ENCODE data around the gene SIRPD.
A peak's percentile ranks its signal among the peaks of the same experiment; 100 is the strongest.
"Not testable (repeated sequence)": the region's sequence is repeated elsewhere in the genome, so short reads cannot be mapped to it uniquely, and the experiment has no call there.

The SIRPD gene

DNA sequence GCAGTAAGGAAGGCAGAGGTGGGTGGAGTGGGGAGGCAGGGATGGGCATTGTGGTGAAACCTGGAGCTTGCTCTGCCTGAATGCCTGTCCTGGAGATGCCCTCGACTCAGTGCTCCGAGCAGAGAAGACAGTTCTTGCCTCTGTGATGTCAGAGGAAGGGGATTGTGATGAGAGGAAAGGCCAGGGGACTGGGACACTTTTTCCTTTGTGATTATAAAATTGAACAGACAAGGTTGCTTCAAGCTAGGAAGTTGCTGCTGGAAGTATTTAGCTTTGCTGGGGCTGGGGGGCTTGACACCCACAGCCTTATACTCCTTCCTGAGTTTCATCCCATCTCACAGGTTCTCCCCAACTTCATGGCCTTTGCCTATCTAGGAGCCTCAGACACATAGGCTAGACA is at the start of gene SIRPD:
Gene SIRPD (minus strand): TSS at position 101 of the 400 bp plus-strand sequence. CDS start 52 bp downstream, at position 49.
- DNase-seq (ENCODE audit: low spot score), result no peak

DNA sequence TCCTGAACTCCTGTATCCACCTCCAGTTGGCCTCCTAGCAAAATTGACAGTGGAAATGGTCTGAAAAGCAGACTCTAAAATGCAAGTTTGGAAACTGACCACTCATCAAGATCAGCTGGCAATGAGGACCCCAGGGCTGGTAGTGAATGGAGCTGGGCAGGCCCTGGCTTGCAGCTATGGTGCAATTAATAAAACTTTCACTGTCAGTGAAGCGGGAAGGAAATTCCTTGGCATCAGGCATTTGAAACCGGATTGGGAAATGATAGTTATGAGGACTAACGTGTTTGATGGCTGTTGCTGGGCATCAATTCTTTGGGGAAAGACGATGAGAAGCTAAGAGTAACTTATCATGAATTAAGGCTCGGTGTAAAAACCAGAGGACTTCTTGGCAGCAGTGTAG is 43.2 kb upstream of the SIRPD start:
- DNase-seq (ENCODE audit: low spot score), result no peak

DNA sequence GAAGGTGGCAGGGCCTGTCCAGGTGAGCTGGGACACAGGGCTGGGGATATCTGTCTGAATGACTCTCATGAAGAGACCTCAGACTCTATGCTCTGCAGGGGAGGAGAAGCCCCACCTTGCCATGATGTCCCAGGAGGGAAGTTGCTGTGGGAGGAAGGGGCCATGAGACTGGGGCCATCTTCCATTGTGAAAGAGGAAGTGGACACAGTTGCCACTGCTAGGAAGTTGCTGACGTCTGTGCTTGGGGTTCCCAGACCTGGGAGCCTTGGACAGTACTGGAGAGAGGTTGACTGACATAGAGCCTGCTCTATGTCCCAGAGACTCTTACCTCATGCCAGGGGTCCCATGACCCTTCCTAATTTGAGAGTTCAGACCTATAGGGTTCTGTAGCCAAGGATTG is 37.8 kb upstream of the SIRPD start:
- DNase-seq (ENCODE audit: low spot score), result no peak

DNA sequence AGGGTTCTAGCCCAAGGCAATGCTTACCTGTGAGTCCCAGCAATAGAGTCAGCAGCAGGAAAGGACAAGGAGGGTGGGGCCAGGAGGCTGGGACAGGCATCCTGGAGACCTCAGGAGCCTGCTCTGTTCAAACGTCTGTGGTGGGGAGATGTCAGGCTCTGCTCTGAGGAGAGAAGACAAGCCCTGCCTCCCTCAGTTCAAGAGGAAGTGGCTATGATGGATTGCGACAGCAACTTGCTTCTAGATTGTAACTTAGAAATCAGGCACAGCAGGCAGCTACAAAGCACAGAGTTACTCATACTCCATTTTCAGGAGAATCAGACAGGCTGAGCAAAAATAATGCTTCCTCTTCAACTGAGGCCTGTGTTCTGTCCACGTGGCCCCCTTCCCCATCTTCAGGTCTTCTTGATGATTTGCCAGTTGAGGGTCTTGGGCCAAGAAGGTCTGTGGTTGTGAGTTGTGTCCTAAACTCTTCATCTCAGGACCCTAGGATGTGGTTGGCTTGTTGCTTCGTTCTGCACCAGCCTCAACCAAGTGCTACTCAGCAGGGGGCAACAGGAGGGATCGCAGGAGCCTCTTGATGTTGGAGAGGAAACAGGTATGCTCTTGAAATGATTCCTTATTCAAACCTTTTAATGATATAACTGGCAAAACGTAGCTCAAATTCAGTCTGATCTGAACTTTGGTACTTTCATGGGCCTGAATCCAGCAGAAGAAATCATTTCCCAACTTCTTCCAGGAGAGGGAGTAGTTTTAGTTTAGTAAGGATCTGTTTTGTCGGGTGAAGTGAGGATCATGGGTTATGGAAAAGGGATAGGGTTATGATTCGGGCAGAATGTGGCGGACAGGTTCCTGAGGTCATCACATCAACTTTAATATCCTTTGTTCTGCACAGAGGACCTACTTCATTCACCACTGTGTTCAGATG is 31.3 kb upstream of the SIRPD start:
- no peak for DNase-seq (ENCODE audit: low spot score)

DNA sequence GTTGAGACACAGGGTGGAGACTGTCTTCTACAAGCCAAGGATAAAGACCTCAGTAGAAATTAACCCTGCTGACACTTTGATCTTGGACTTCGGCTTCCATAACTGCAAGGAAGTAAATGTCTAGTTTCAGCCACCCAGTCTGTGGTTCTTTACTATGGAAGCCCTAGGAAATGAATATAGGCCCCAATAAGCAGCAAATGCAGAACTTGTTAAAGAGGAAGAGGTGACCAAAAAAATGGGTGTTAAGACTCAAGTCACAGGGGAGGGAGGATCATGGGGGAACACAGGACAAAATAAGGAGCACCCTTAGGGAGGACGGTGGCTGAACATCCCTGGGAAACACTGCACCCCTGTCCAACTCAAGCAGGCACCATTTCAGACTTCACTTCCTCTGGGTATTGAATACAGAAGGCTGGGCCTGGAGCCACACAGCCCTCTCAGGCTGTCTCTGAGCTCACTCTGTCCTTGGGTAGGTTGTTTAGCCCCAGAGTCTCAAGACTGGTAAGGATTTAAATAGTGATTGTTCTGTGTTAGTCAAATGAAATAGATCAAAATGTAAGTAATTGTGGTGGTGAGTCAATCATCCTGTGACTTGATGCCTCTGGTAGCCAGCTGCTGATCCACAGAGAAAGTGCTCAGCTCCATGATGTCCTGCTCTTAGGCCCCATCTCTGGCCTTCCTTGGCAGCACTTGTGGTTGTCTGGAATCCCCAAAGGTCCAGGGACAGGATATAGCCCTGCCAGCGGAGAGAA is 30.5 kb upstream of the SIRPD start:
- no peak for DNase-seq (ENCODE audit: low spot score)

DNA sequence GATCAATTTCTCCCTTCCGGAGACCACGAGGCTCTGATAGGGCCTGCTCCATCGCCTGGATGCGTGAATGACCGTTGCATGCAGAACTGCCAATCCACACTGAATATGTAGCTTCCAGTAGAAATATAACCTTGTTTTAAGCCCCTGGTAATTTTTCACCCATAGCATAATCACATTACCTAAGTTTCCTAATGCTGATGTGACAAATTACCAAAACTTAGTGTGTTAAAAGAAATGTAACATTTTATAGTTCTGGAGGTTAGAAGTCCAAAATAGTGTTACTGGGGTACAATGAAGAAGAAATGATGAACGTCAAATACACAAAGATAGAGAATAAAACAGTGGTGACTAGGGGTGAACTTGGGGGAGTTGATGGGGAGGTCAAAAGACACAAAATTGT is 22.0 kb upstream of the SIRPD start:
- peak; percentile 0 for DNase-seq (ENCODE audit: low spot score)

DNA sequence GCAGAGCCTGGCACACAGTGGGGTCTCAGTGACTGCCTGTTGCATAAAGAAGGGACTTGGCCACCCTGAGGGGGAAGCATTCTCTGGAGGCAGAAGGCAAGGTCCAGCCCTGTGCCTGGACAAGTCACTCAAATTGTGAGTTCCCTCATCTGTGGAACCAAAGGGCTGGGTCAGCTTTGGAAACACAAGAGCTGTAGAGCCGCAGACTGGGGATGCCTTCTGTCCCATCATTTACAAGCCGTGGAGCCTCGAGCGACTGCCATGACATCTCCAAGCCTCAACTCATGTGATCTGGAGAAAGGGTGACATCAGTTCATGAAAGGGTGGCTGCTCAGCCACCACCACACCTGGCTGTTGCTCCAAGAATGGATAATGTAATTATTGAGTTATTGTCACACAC is 20.4 kb upstream of the SIRPD start:
- peak; percentile 0 for DNase-seq (ENCODE audit: low spot score)

DNA sequence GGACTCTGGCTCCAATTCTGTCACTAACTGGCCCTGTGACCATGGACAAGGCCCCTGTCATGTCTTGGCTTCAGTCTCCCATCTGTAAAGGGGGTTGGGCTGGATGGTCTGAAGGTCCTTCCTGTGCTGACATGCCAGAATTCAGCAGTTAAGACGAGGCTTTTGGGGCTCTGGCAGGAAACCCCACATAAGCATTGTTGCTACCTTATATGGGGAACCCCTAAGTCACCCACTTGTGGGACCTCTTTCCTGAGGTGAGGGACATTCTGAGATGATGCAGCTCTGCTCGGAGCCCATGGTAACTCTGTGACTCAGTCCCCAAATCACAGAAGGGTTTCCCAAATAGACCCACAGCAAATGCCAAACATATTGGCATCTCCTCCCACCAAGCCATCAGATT is 19.8 kb upstream of the SIRPD start:
- DNase-seq (ENCODE audit: low spot score), result not testable (repeated sequence)

DNA sequence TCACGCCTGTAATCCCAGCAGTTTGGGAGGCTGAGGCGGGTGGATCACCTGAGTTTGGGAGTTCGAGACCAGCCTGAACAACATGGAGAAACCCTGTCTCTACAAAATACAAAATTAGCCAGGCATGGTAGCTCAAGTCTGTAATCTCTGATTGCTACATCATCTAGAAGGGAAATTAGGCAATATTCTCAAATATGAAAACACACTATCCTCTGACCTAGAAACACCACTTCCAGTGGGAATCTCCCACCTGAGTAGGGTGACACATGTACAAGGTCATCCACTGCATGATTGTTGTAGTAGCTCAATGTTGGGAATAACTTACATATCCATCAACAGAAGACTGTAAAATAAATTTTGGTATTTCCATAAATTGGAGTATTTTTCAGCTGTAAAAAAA is 19.1 kb upstream of the SIRPD start:
- no peak for DNase-seq (ENCODE audit: low spot score)

DNA sequence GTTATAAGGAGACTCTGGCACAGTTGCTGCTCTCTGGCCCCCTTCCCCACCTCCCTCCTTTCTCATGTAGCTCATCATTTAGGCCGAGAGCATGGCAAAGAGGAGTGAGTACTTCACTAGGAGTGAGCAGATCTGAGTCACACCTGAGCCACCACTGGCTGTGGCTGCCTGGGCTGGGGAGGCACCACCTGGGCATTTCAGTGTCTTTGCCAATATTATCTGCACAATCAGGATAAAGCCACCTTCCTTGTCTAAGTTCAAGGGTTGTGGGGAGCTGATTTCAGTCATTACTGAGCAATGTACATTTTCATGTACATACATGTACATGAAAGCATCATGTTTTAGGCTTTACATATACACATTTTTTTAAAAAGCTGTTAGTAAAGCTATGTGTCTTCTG is 18.5 kb upstream of the SIRPD start:
- not testable (repeated sequence) for DNase-seq (ENCODE audit: low spot score)

DNA sequence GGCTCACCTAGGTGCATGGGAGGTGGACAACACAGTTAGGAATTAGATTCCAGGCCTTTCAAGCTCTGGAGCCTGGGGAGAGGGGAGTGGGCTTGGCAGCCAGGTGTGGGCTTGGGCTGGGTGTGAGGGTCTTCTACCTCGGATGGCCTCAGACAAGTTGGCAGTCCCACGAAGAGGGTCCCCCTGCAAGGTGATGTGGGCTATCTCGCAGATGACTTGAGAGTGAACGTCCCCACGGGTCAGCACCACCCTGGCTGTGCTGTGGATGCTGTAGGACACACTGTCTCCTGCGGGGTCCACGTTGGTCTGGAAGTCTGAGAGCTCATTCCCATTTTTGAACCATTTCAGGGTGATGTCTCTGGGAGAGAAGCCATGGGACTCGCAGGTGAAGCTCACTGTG is 14.1 kb upstream of the SIRPD start:
- DNase-seq (ENCODE audit: low spot score), result peak; percentile 0

DNA sequence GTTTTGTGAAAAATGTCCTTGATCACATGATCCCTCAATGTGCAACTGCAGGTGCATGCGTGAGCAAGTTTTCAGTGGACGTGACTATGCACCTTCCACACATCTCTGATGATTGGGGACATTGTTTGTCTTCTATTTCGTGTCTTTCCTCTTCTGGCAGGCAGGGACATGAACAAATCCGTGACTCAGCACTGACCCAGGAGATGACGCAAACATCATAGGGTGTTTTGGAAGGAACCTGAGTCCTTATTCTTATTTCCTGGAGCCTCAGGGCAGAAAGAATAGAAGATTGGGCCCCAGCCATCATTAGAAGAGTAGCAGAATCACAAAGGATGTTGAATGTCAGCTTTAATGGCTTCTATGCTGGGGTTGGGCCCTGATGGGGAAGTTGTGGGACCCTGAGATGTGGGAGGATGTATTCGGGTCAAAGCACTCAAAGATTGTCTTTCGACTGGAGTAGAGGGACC is 11.9 kb upstream of the SIRPD start:
- peak; percentile 1 for DNase-seq (ENCODE audit: low spot score)

DNA sequence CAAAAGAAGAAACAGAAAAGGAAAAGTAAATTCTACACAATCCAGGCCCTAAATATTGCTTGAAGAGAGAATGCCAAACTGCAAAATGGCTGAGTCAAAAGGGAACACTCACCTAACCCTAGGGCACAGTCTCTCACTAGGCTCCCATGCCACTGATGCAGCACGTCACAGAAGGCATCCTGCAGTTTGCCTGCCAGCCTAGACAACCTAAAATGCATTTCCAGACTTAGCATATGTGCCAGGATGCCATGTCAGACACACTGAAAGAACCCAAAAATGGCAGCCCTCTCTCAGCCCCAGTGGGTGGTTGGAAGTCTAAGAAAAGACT is 10.6 kb upstream of the SIRPD start:
- DNase-seq (ENCODE audit: low spot score), result no peak

DNA sequence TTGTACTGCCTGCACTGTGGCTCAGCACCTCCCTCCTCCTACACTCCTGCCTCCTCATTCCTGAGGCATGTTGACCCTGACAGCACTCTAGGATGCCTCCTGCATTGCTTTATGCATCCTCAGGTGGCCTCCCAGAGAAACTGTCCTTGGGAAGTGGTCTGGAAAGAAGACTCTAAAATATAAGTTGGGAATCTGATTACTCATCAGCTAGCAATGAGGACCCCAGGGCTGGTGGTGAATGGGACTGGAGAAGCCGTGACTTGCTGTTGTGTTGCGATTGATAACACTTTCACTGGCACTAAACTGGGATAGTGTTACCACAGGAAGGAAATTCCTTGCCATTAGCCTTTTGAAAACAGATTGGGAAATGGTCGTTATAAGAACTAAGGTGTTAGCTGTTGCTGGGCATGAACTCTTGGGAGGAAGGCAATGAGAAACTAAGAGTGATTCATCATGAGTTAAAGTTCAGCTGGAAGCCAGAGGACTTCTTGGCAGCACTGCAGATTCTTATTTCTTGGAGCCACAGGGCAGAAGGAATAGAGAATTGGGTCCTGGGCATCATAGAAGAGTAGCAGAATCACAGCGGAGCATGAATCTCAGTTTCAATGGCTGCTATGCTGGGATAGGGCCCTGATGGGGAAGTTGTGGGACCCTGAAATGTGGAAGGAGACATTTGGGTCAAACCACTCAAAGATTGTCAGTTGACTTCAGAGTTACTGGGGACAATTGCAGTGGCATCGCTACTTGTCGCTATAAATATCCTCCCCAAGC is 10.1 kb upstream of the SIRPD start:
- DNase-seq (ENCODE audit: low spot score), result peak; percentile 15

DNA sequence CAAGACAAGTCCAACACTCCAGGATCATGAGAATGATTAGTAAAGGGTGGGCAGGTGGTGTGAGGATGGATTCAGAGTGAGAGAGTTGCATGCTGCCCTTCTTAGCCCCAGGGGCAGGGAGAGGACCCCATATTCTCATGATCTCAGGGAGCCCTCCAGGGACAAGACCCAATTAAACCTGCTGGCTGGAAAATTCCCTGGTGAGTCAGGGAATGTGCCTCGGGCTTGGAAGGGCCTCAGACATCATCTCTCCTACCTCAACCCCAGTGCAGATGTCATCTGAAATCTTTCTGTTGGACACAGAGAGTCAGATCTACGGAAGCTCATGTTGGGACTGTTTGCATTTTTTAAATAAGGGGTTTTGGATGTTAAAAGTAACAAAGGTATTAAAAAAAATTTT is 9.2 kb upstream of the SIRPD start:
- DNase-seq (ENCODE audit: low spot score), result no peak

DNA sequence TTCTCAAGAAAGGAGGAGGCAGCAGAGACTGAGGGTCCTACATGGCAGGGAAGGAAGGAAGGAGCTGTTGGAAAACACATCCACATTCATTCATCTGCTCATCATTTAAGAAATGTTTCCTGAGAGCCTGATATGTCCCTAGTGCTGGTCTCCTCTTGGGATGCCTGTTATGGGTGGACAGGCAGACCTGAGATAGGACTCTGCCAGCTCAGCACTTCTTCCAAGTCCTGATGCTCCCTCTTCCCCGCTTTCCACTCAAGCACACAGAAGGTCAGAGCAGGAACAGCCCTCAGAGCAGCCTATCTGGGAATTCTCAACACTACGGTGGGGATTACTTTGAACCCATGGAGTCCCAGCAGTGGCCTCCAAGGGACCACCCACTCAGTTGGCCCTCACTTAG is 8.0 kb upstream of the SIRPD start:
- no peak for DNase-seq (ENCODE audit: low spot score)

DNA sequence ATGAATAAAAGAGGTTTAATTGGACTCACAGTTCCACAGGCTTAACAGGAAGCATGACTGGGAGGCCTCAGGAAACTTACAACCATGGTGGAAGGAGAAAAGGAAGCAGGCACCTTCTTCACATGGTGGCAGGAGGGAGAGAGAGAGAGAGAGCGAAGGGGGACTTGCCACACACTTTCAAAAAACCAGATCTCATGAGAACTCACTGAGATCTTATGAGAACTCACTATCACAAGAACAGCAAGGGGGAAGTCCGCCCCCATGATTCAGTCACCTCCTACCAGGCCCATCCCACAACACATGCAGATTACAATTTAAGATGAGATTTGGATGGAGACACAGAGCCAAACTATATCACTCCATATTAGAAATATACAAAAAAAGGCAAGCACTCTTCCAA is 6.1 kb upstream of the SIRPD start:
- DNase-seq (ENCODE audit: low spot score), result no peak

DNA sequence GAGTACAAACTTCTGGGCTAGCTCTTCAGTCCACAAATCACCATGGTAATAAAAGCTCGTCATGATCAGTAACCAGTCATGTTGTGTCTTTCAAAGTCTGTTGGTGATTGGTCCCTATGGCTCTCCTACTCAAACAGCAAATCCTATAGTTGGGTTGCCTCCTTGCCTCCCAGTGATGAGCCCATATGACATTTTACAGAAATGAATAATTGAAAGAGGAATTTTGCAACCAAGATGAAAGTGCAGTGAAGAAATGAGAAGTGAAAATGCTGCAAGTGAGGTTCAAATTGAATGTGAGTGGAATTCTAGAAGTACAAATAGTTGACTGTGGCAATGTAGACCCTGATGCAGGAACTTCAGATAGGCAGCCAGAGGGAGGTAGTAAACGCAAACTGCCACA is 5.1 kb upstream of the SIRPD start:
- no peak for DNase-seq (ENCODE audit: low spot score)

DNA sequence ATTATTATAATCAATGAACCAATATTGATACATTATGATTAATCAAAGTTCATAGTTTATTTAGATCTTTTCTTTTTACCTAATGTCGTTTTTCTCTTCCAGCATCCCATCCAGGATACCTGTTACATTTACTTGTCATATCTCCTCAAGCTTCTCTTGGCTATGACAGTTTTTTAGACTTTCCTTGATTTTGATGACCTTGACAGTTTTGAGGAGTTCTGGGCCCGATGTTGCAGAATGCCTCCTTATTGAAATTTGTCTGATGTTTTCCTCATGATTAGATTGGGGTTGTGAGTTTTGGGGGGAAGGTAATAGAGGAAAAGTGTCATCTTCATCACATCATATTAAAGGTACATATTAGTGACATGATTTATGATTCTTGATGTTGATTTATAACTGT is 3.8 kb upstream of the SIRPD start:
- DNase-seq (ENCODE audit: low spot score), result no peak

DNA sequence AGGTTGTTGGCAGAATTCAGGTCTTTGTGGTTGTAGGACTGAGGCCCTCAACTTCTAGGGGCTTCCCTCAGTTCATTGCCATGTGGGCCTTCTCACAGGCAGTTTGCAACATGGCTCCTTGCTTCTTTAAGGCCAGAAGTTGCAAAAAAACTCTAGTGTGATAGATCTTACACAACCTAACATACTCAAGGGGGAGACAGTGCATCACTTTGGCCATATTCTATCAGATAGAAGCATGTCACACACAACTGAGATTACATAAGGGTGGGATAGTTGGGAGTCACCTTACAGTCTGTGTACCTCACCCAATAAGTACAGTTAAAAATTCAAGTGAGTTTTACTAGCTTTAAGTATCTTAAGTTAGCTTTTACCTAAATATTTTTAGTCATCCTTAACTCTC is 1.6 kb downstream of the SIRPD start:
- no peak for DNase-seq (ENCODE audit: low spot score)

DNA sequence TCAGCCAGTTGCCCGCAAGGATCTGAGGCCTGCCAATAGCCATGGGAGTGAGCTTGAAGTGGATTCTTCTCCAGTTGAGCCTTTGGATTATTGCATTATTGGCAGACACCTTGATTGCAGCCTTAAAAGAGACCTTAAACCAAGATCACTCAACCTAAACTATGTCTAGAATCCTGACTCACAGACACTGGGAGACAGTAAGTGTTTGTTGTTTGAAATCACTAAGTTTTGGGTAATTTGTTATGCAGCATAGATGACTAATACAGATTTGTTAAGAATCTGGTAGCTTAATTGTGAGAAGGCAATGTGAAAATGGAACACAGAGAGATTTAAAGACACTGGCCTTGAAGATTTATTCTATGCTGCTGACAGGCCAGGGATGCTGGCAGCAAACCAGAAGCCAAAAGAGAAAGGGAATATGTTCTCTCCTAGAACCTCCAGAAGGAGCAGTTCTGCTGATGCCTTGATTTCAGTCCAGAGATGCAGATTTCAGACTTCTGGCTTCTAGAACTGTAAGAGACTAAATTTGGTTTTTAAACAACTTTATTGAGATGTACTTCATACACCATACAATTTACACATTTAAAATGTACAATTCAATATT is 17.6 kb downstream of the SIRPD start:
- DNase-seq (ENCODE audit: low spot score), result no peak

DNA sequence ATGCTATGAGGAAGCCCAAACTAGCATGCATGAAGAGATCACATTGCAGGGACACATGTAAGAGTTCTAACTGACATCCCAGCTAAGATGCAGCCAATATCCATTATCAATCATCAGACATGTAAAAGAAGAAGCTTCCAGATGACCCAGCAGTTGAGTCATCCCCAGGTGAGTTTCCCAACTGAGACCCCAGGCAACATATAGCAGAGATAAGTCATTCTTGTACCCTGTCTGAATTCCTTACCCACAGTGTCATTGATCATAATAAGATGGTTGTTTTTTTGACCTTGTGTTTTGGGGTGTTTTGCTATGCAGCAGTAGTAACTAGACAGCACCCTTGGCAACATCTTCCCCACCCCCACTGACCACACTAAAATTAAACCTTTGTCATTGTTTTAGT is 18.9 kb downstream of the SIRPD start:
- DNase-seq (ENCODE audit: low spot score), result no peak

All from Ammon's horn (tissue), 1 donor.